Stimulated activated CD4-positive, alpha-beta T cell treated with anti-CD3 and anti-CD28 coated beads, Interleukin-1b, Interleukin-23, amount 100 ng/mL, for 48 hours (primary cell): ENCODE data around the gene GCNT3.

Experiments used
- DNase-seq: peaks from one replicate; pipeline ENCODE4 v3.0.0-alpha.2; 2020

GCNT3 gene

GRCh38 chr15:59611276-59612260 is at the start of gene GCNT3:
GCNT3 (plus strand) TSS chr15:59611783; CDS start chr15:59618239, 6,456 bp downstream.
- DNase-seq: no peak

GRCh38 chr15:59562448-59563186 is 49.0 kb upstream of the GCNT3 start:
- DNase-seq: no peak

GRCh38 chr15:59565299-59565698 is 46.3 kb upstream of the GCNT3 start:
- no peak for DNase-seq

GRCh38 chr15:59567324-59567723 is 44.3 kb upstream of the GCNT3 start:
- no peak for DNase-seq

GRCh38 chr15:59569477-59569876 is 42.1 kb upstream of the GCNT3 start:
- DNase-seq: no peak

- no peak for DNase-seq
Observed at GRCh38 chr15:59570315-59570714, 41.3 kb upstream of the GCNT3 start.

GRCh38 chr15:59571606-59572005 is 40.0 kb upstream of the GCNT3 start:
- DNase-seq: no peak

- no peak for DNase-seq
Observed at GRCh38 chr15:59583088-59583487, 28.5 kb upstream of the GCNT3 start.

- no peak for DNase-seq
Observed at GRCh38 chr15:59587085-59587826, 24.3 kb upstream of the GCNT3 start.

GRCh38 chr15:59590027-59590426 is 21.6 kb upstream of the GCNT3 start:
- peak; percentile 19 for DNase-seq

- no peak for DNase-seq
Observed at GRCh38 chr15:59591356-59591755, 20.2 kb upstream of the GCNT3 start.

GRCh38 chr15:59594493-59594942 is 17.1 kb upstream of the GCNT3 start:
- no peak for DNase-seq

GRCh38 chr15:59594991-59595390 is 16.6 kb upstream of the GCNT3 start:
- no peak for DNase-seq

GRCh38 chr15:59595434-59595915 is 16.1 kb upstream of the GCNT3 start:
- no peak for DNase-seq

GRCh38 chr15:59596640-59597039 is 14.9 kb upstream of the GCNT3 start:
- DNase-seq: no peak

- DNase-seq: no peak
Observed at GRCh38 chr15:59598461-59598860, 13.1 kb upstream of the GCNT3 start.

GRCh38 chr15:59605994-59606393 is 5.6 kb upstream of the GCNT3 start:
- no peak for DNase-seq

- DNase-seq: no peak
Observed at GRCh38 chr15:59609730-59610712, 1.6 kb upstream of the GCNT3 start.

- no peak for DNase-seq
Observed at GRCh38 chr15:59614153-59614552, 2.6 kb downstream of the GCNT3 start.

GRCh38 chr15:59615661-59616060 is 4.1 kb downstream of the GCNT3 start:
- DNase-seq: no peak

- DNase-seq: no peak
Observed at GRCh38 chr15:59616379-59616778, 4.8 kb downstream of the GCNT3 start.

GRCh38 chr15:59618406-59618805 is 6.8 kb downstream of the GCNT3 start:
- no peak for DNase-seq
